SH-SY5Y (cell line): Measurements from ENCODE around the gene ADAMTS17.

Experiments used
- GATA2 ChIP-seq: IDR thresholded peaks from 2 replicates; pipeline ENCODE4 v1.6.1; 2011; ENCODE audit warnings: mild to moderate bottlenecking, low read depth, low read length
- GATA3 ChIP-seq: IDR thresholded peaks from 2 replicates; pipeline ENCODE4 v1.6.1; 2011; ENCODE audit warnings: low read depth, mild to moderate bottlenecking, low read length, moderate library complexity

DNA sequence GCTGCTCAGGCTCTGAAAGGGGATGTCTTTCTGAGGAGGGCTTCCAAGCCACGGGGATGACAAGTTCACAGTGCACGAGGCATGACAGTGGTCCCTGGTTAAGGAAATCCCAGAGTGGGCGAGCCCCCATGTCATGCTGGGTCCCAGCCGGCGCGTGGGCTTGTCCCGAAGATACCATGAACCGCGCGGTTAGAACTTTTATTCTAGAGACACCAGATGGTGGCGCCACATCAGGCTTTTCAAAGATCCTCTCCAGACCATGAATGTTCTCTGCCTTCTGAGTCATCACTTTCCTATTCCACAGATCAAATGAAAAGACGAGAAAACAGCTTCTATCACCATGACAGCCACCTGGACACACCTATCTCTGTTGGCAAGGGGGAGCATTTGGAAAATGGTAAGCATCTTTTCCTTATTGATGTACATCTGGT is 380.7 kb downstream of the ADAMTS17 start:
- TF ChIP-seq GATA3 (no peak), GATA2 (no peak)
